AML-193 (cell line): ENCODE results near the gene PSMD14.

Experiments
- DNase-seq, 2 experiments: peaks; one replicate each; lab custom pipeline; 2025; lab: John Stamatoyannopoulos, UW

The PSMD14 gene

DNA sequence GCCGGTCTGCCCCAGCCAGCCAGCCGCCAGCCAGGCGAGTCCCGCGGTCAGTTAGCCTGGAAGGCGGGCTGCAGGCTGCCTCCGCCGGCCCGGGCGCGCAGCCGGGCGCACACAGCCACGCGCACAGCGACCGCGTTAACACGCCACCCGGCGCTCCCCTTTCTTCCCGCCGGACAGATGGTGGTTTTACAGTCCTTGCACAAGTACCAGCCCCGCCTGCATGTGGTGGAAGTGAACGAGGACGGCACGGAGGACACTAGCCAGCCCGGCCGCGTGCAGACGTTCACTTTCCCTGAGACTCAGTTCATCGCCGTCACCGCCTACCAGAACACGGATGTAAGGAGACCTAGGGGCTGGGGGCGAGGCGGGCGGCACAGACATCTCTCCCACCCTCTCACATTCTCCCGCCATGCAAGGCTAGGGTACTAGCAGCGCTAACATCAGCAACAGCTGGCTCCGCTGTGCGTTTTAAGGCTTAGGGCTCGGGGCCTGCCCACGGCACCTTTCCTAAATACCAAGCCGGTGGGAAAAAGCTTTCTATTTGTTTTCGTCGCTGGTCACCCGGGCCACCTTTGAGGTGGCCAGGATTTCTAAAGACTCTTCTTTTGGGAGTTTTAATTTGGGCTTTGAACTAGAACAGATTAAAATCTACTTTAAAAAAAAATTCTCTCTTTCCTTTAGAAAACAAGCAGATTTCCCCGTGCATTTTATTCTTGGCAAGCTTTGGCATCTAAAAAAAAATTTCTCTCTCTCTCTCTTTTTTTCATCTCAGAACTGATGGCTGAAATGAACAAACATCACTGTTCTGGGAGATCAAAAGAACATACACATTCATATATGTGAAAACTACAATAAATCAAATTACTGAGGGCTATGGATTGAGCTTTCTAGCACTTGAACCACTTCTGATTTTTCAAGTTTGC is 110.8 kb downstream of the PSMD14 start:
- DNase-seq, result no peak

DNA sequence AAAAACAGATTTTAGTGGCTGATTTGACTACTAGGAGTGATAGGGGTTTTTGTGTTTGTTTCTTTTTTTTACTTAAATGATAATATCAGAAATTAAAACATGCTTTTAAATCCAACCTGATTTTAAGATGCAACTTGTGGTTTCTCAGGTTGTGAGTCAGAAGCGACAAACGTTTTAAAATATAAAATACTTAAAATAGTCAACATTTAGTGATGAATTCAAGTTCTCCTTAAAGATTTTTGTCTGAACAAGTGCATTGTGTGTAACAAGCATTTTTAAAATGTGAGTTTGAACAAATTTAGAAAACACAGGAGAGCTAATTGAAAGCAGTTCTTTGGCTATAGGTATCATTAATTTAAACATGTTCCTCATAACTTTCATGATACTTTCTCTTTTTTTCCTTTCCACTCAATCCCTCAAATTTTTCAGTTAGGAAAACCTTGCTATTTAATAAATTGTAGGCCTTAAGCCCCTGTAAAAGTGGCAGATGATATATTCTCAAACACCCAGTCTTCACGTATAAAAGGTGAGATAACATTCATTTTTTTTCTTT is 111.5 kb downstream of the PSMD14 start:
- DNase-seq, result no peak

DNA sequence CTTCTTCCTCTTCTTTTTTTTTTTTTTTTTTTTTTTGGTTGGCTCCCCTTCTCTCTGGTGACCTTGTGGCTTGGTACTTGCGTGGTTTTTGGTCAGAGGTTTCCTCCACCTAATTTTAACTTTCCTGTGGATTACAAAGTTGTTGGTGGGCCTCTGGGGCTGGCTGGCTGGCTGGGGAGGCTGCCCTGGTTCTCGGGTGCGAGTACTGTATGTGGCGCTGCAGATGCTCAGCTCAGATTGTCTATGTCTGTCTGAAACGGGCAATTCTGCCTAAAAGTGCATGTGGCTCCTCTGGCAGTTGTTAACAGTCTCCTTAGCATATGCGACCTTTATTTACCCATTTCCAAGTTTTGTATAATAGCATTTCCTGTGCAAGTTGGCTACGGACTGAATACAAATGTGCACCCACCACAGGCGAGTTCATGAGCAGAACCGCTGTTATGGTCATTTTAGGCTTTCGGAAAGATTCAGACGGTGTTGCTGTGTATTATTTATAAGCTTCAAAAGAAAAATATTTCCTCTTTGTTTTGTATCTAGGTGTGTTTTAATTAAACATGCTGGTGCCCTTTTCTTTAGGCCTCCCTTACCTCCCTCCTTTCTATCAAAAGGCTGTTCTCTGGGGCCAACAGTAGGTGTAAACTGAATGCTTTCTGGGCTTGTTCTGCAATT is 112.3 kb downstream of the PSMD14 start:
- no peak for DNase-seq

DNA sequence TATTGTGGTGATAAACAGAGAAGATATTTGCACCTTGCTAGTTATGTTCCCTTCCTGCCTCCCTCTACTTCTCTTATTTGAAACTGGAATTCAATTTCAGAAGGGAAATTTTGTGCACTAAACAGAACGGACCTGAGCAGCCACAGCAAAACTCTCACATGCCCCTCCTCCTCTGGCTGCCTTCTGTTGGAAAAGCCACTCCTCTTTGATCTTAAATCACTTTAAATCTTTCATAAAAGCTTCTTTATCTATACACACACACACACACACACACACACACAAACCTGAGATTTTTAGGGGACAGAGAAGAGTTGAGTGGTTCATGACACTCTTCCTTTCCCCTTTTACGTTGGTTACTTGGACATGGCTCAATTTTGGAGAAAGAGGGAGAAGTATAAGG is 113.5 kb downstream of the PSMD14 start:
- DNase-seq, result no peak

DNA sequence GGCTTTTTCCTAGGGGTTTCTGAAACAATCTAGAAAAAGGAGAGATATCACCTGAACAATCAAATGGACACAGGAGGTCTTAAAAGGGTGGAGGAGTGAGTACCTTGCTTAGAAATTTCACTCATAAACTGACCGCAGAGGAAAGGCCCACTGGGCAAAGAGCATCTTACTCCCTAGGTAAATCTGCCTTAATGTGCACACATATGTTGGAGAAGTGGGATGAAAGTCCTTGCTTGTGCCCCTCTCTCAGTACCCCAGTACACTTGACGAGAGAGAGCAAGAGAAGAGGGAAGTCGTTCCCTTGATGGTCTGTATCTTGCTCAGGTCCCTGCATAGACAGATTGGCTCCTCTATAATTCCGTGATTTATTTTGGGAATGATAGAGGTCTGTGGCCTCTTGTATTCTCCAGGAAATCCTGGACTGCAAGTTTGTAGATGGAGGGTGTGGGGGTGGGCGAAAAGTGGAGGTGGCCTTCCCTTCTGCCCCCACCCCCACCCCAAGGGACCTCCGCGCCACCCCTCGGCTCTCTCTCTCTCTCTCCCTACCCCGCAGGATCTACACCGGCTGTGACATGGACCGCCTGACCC is 114.7 kb downstream of the PSMD14 start:
- no peak for DNase-seq

DNA sequence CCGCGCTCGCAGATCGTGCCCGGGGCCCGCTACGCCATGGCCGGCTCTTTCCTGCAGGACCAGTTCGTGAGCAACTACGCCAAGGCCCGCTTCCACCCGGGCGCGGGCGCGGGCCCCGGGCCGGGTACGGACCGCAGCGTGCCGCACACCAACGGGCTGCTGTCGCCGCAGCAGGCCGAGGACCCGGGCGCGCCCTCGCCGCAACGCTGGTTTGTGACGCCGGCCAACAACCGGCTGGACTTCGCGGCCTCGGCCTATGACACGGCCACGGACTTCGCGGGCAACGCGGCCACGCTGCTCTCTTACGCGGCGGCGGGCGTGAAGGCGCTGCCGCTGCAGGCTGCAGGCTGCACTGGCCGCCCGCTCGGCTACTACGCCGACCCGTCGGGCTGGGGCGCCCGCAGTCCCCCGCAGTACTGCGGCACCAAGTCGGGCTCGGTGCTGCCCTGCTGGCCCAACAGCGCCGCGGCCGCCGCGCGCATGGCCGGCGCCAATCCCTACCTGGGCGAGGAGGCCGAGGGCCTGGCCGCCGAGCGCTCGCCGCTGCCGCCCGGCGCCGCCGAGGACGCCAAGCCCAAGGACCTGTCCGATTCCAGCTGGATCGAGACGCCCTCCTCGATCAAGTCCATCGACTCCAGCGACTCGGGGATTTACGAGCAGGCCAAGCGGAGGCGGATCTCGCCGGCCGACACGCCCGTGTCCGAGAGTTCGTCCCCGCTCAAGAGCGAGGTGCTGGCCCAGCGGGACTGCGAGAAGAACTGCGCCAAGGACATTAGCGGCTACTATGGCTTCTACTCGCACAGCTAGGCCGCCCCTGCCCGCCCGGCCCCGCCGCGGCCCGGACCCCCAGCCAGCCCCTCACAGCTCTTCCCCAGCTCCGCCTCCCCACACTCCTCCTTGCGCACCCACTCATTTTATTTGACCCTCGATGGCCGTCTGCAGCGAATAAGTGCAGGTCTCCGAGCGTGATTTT is 115.5 kb downstream of the PSMD14 start:
- no peak for DNase-seq

DNA sequence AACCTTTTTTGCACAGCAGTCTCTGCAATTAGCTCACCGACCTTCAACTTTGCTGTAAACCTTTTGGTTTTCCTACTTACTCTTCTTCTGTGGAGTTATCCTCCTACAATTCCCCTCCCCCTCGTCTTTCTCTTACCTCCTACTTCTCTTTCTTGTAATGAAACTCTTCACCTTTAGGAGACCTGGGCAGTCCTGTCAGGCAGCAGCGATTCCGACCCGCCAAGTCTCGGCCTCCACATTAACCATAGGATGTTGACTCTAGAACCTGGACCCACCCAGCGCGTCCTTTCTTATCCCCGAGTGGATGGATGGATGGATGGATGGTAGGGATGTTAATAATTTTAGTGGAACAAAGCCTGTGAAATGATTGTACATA is 116.2 kb downstream of the PSMD14 start:
- no peak for DNase-seq

DNA sequence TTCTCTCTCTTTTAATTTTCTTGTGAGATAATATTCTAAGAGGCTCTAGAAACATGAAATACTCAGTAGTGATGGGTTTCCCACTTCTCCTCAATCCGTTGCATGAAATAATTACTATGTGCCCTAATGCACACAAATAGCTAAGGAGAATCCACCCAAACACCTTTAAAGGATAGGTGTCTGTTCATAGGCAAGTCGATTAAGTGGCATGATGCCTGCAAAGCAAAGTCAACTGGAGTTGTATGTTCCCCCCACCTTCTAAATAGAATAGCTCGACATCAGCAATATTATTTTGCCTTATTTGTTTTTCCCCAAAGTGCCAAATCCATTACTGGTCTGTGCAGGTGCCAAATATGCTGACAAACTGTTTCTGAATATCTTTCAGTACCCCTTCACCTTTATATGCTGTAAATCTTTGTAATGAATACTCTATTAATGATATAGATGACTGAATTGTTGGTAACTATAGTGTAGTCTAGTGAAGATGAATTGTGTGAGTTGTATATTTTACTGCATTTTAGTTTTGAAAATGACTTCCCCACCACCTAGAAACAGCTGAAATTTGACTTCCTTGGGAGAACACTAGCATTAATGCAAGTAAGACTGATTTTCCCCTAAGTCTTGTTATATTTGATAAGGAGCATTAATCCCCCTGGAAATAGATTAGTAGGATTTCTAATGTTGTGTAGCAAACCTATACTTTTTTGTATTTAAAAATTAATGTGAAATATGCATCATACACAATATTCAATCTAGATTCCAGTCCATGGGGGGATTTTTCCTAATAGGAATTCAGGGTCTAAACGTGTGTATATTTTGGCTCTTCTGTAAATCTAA is 116.9 kb downstream of the PSMD14 start:
- DNase-seq, result no peak

DNA sequence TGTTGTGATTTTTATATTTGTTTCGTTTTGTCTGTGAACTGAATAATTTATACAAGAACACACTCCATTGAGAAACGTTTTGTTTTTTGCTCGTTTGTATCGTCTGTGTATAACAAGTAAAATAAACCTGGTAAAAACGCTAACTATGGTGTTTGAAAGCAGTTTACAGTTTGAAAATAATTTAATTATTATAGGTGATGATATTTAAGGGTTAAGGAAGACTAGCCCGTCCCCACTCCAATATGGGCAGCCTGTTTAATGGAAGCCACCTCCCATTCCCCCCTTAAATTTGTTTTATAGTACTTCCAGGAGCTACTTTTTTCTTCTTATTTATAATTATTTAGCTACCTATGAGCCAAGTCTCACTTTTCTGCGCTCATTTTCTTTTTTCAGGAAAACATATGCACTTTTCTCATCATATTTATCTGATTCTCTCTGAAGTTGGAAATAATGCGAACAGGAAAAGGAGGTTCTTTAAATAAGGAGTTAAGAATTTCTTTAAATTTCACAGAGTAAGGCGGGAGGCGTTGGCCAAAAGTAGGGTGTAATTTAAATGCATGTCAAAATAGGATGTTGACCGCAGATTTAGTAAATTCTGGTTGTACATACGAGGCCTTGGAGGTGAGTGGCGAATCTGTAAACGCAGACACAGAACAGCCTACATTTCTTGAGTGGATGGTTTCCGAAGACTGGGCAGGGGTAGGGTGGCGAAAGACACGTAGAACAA is 117.7 kb downstream of the PSMD14 start:
- no peak for DNase-seq

DNA sequence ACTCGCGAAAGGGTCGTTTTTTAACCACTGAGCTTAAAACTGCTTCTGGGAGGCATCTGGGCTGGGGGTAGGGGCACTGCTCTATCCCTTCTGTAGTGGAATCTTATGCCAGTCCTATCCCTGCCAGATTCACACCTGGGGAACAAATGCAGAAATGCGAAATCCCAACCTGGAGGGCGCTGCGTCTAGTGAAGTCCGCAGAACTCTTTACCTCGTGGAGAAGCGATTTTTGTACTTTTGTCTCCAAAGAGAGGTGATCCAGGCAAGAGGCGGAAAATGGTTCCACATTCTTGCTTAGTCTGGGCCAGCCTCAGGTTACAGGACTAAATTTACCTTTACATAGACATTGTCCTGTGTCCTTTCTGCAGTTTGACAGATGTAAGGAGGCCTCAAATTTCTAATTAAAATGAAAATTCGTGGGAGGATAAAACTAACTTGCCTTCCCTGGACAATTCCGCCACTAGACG is 118.3 kb downstream of the PSMD14 start:
- no peak for DNase-seq

DNA sequence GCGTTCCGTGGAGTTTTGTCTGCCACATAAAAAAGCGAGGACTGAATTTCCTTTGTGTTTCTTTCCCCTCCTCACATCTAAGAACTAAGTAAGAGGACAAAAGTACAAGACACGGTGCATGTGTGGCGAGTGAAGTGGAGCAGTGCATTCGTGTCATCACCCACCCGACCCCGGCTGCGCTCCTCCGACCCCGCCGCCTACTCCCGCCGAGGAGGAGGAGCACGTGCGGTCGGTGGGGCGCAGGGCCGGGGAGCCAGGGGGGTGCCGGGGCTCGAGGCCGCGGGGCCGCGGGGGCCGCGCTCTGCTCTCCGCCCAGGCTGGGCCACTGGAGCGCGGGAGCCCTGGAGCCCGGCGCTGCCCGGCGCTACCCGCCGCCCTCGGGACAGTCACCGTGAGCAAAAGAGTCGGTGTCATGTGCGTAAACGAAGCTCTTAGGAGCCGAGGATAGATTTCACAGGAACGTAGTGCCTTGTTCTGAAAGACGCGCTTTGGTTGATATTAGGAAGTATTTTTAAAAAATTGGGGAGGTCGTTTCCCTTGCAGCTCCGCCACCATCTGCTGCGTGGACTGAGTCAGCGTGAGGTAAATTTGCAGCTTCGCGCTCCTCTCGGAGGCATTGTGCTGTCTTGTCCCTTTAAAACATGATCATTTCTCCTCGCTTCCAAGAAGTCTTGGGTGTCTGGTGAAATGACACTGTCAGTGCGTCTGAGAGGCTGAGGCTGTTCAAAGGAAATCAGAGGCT is 118.9 kb downstream of the PSMD14 start:
- no peak for DNase-seq

DNA sequence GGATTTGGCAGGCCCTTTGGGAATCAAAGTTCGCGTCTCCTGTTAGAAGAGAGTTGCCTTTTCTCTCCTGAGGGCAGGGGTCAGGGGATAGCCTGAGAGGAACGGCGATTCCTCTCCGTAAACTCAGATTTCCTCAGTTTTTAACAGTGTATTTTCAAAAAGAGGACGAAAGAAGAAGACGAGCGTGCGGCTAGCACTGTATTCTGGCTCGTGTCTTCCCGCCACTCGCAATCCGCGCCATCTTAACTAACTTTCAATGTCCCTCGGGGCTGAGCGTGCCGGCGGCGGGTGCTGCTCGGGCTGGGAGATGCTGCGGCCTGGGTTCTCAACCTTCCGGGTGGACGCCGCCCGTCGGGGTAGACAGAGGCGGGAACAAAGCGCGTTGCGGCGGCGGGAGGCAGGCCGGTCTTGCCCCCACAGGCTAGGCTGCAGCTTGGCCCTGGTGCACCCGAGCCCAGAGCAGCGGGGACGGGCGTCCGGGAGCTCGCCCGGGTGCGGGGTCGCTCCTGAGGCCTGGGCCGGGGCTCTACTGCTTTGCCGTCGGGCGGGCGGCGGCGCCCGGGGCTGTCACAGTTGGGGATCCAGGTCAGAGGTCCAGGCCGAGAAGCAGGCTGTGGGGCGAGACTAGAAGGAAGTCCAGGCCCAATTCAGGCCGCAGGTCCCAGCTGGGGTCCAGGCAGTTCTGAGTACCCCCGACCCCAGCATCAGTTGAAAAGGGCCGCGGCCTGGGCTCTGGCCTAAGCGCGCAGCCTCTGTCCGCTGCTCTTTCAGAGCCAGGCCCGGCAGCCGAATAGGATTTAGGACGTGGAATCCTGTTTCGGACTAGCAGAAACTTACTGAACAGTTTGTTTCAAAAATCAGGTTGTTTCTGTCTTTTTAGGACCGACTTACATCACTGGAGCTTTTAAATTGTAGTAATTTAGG is 119.7 kb downstream of the PSMD14 start:
- no peak for DNase-seq

DNA sequence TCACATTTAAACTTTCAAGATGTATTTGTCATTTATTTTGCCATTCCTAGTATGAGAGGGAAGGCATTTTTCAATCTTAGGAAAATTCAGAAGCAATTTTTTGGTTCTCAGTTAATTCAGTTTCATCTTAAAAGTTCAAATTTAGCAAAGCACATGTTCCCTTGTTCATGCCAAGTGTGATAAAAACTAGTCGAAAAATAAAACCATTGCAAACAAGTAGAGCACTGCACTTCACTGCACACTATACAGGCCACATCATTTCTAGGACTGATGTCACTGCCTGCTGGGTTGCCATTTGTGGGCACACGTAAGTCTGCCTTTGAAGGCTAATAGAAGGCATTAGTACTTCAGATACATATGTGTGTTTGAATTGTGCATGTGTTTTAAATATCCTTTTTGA is 122.2 kb downstream of the PSMD14 start:
- DNase-seq, result no peak

DNA sequence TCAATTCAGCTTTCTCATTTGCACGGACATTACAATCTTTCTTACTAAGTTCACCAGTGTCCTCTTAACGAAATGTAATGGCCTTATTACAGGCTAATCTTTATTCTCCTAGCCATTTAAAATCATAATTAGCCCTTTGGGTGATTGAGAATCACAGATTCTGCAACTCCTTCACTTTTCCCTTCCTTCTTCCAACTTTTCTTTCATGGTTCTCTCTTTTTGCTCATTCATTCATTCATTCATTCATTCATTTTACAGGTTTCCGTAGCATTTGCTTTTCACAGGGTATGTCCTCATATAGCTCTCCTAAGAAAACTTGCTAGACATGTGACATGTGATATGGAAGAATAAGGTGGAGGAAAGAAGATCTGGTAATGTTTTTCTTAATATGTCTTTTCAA is 123.9 kb downstream of the PSMD14 start:
- DNase-seq, result no peak

DNA sequence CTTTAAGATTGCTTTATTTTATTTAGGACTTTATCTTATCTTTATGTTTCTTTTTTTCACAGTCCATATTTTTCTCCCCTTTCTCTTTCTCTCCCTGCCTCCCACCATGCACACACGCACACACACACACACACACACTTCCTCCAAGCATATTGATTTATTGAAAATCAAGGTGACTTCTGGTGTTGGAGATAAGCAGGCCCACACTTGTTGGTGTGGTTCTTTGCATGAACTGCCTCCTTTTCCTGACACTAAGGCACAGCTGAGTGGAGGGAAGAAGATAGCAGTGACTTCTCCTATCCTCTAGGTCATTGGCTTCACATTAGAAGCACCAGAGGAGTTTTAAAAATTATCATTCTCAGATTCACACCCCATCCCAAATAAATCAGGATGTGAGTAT is 125.9 kb downstream of the PSMD14 start:
- no peak for DNase-seq

DNA sequence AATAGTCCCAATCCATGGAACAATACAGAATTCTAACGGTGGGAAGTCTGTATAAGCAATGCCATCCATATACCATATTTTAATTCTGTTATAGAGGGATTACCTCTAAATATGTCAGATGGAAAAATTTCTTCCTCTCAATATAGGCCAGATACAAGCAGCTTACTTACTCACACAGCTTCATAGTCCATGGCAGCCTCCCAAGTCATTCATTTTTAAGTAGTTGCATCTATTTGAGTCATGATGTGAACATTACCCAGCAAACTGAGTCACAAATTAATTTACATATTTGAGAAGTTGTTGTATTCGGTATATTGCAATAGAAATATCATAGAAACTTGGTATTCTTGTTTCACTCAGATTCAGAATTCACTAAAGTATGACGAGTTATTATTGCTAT is 128.2 kb downstream of the PSMD14 start:
- no peak for DNase-seq

DNA sequence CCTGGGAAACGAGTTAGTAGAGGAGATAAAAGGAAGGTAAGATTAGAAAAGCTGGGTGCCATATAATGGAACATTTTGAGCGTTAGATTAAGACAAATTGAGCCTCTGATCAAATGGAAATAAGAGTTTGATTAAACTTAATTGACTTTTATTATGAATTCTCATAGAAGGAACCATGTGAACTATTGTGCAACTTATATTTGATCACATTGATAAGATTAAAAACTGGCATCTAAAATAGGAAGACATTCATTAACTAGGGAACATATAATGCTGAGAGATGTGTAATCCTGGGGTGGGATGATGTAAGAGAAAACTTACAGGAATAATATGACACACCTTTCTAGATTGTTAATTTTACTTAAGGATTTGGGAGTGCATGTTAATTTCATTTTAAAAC is 130.4 kb downstream of the PSMD14 start:
- no peak for DNase-seq

DNA sequence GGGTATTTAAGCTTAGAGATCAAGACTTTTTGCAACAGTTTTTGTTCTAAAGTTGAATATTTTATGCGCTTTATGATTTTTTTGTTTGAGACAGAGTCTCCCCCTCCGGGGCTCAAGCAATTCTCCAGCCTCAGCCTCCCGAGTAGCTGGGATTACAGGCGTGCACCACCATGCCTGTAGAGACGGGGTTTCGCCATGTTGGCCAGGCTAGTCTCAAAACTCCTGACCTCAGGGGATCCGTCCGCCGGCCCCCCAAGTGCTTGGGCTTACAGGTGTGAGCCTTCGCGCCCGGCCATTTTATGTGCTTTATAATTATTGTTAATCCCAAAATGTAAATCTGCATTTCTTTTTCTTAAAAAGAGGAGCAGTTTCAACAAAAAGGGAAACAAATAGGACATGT is 136.9 kb downstream of the PSMD14 start:
- DNase-seq, result no peak
